Mucosa of stomach (tissue), 1 donor: ENCODE data around the gene DLD.
"Not testable (repeated sequence)": the region's sequence is repeated elsewhere in the genome, so short reads cannot be mapped to it uniquely, and the experiment has no call there.

Experiments
- H3K27me3 ChIP-seq: one replicate; pipeline ENCODE4 v1.7.0; 2013; ENCODE audit warnings: mild to moderate bottlenecking, low read length; ENCODE audit not compliant: control insufficient read depth, insufficient read depth
- H3K36me3 ChIP-seq: one replicate; pipeline ENCODE4 v1.7.0; 2013; ENCODE audit warnings: low read length; ENCODE audit not compliant: control insufficient read depth, insufficient read depth
- H3K4me1 ChIP-seq: one replicate; pipeline ENCODE4 v1.7.0; 2013; ENCODE audit warnings: mild to moderate bottlenecking, low read length; ENCODE audit not compliant: control insufficient read depth, insufficient read depth
- H3K4me3 ChIP-seq: one replicate; pipeline ENCODE4 v1.7.0; 2013; ENCODE audit warnings: low read length
- H3K9ac ChIP-seq: one replicate; pipeline ENCODE4 v1.7.0; 2013; ENCODE audit warnings: mild to moderate bottlenecking, low read length, moderate library complexity
- H3K9me3 ChIP-seq: one replicate; pipeline ENCODE4 v1.7.0; 2013; ENCODE audit warnings: mild to moderate bottlenecking, low read length, moderate library complexity; ENCODE audit not compliant: control insufficient read depth
- donor health status: Pancreatic carcinoma.

DLD gene

DNA sequence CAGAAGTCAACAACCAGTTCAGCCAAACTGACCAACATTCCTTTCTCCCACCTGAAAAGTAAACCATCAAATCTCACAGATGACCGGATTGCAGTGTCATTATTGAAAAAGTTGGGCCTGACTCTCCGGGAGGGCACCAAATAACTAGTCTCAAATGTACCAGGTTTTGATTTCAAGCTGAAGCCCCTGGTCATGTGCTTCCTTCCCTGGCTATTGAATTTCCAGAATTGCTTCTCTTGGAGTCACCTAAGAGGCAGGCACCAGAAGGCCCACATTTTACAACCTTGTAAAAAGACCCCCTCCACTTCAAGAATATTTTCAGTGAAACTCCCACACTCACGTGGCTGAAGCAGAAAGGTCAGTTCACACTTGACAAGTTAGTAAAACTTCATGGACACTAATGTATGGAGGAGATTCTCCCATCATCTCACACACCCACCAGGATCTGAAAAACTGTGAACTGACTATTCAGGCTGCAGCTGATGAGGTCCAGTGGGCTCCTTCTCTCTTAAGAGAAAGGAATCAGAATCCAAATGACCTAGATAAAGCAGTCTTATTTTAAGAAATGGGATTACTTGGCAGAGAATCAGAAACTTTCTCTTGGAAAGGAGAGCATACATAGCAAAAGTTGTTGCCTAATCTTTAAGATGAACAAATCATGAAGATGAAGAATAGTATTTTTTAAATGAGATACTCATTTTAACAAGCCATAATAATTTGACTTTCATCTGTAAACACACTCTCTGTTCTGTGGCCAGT lies 53.6 kb downstream of the DLD start:
- Histone ChIP-seq H3K4me3 (no peak overlapping the region), H3K27me3 (no peaks in the 10 kb centered on the region), H3K9ac (no peak overlapping the region), H3K4me1 (peaks cover 5% of the 10 kb centered on the region), H3K9me3 (no peaks in the 10 kb centered on the region), H3K36me3 (no peaks in the 10 kb centered on the region)

DNA sequence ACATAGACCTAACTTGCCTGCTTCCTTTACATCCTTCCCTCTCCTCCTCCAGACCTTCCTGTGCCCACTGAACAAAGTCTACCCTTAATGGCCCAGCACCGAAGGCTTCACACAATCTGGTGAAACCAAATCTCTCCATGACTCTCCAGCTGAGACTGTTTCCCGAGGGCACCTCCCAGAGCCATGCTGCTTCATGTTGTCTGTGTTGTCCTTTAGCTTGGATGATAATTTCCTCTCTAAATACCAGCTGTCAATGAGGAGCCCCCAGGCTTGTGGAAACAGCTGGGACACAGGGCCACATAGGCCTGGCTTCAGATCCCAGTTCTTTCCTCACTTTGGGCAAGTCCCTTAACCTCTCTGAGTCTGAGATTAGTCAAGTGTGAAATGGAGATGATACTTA lies 54.3 kb downstream of the DLD start:
- H3K27me3 ChIP-seq, result no peaks in the 10 kb centered on the region
- peaks cover 5% of the 10 kb centered on the region for H3K4me1 ChIP-seq
- no peak overlapping the region for H3K9ac ChIP-seq
- H3K36me3 ChIP-seq, result no peaks in the 10 kb centered on the region
- no peak overlapping the region for H3K4me3 ChIP-seq
- H3K9me3 ChIP-seq, result no peaks in the 10 kb centered on the region

DNA sequence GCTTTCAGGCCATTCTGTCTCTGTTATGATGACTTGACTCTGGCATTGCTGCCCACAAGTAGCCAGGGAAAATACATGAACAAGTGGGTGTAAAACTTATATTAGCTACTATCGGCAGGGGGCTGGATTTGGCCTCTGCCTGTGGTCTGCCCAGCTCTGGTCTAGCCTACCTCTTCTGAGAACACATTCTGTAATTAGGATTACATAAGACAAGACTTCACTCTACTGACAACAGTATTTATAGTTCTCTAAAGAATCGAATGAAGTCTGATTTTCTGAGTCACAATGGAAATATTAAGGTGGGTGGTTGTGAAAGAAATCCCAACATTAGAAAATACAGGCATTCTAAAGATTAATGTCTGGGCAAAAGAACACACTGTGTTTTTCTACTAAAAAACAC lies 55.5 kb downstream of the DLD start:
- no peak overlapping the region for H3K9ac ChIP-seq
- no peak overlapping the region for H3K4me3 ChIP-seq
- H3K4me1 ChIP-seq, result peaks cover 5% of the 10 kb centered on the region
- no peaks in the 10 kb centered on the region for H3K27me3 ChIP-seq
- no peaks in the 10 kb centered on the region for H3K9me3 ChIP-seq
- H3K36me3 ChIP-seq, result peaks cover 4% of the 10 kb centered on the region

DNA sequence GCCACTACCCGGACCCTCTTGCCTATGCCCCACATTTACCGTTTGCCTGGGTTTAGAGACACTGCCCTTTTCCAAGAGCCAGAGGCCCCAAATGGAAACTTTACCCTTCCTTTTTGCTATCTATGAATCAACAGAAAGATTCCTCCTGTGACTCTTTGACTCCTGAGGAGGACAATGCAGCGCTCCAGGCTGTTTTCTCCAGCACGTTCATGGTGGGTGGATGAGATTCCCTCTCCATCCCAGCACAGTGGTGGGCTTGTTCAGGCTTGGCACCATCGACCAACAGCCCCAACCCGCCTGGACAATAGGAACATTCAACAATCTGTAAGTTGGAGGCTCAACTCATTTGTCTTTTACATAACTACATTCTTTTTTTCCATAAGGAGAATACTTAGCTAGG lies 55.9 kb downstream of the DLD start:
- Histone ChIP-seq H3K4me1 (peaks cover 5% of the 10 kb centered on the region), H3K27me3 (no peaks in the 10 kb centered on the region), H3K4me3 (no peak overlapping the region), H3K36me3 (peaks cover 8% of the 10 kb centered on the region), H3K9ac (no peak overlapping the region), H3K9me3 (no peaks in the 10 kb centered on the region)

DNA sequence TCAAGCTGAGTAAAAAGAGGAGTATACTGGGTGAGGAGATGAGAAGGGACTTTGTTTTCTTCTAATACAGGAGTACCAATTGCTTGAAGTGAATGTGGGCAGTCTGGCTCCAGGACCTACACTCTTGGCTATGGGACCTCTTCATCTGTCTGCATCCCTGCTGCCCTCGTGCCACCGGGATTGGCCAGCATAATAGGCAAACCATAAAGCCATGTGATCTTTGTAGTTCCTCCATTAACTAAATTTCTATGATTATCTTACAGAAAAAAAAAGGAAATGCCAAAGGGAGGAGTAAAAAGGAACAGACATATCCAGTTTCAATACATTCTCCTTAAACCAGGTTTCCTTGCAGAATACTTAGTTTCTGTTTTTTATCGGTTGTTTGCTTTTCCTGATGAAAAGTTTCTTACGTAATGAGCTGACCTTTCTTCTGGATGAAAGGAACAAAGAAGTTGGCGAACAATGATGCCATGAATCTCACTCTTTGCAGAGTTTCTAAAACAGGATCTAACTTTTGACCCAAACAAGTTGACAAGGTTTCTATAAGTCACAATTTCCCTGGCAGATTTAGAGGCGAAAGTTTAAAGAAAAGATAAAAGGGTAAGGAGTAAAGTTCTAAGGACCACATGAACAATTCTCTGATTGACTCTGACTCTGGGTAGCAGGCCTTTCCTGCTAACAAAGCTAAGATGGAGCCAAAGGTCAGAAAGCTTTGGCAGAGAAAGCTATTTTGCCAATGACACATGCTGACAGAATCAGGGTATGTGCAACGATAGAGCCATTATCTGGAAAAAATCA lies 57.9 kb downstream of the DLD start:
- H3K9ac ChIP-seq, result no peak overlapping the region
- no peaks in the 10 kb centered on the region for H3K9me3 ChIP-seq
- peaks cover 10% of the 10 kb centered on the region for H3K36me3 ChIP-seq
- H3K4me1 ChIP-seq, result peaks cover 5% of the 10 kb centered on the region
- no peak overlapping the region for H3K4me3 ChIP-seq
- H3K27me3 ChIP-seq, result no peaks in the 10 kb centered on the region

DNA sequence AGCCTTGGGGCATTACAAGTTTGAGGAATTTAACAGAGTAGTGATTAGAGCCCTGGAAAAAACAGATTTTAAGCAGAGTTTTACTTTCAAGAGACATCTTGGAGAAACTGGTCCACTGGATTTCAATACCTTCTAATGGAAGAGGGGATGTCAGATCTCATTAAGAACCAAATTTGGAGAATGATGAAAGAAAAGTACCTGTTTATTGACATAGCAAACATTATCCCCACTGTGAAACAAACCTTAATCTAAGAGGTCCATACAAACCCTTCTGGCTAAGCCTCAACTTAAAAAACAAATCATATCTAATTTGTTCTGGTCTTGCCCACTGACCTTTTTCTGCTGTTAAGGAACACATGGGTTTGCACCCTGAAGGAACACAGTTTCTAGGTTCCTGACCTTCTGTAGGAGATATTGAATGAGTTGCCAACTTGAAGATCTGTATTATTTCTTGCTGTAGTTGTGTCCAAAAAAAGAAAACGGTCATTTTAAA lies 58.5 kb downstream of the DLD start:
- Histone ChIP-seq H3K36me3 (peaks cover 10% of the 10 kb centered on the region), H3K9me3 (no peaks in the 10 kb centered on the region), H3K4me3 (no peak overlapping the region), H3K27me3 (no peaks in the 10 kb centered on the region), H3K9ac (no peak overlapping the region), H3K4me1 (peaks cover 5% of the 10 kb centered on the region)

DNA sequence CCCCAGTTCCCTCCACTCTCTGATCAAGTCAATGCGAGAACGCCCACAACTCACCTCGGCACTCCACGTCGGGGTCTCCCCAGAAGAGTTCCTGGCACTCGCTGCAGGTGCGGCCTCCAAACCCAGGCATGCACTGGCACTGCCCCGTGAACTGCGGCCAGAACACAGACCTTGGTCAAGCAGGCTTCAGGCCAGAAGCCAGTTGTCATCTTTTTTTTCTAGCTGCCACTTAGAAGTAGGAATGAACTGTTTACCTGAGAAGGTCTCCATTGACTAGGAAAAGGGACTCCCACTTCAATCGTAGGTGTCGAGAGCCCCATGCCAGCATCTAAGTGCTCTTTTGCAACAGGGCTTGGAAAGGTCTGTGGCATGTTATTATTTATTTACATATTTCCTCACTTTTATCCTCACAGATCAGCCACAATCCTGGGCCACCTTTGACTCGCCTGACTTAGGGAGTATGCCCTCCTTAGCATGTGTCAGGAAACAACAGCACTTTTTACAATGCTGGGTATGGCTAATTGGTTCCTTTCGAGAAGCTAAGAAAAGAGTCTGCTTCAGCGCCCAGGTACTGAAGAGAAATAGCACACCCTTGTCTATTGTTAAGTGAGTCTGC lies 60.3 kb downstream of the DLD start:
- Histone ChIP-seq H3K36me3 (peaks cover 10% of the 10 kb centered on the region), H3K9me3 (no peaks in the 10 kb centered on the region), H3K4me1 (peaks cover 5% of the 10 kb centered on the region), H3K9ac (no peak overlapping the region), H3K27me3 (no peaks in the 10 kb centered on the region), H3K4me3 (no peak overlapping the region)

DNA sequence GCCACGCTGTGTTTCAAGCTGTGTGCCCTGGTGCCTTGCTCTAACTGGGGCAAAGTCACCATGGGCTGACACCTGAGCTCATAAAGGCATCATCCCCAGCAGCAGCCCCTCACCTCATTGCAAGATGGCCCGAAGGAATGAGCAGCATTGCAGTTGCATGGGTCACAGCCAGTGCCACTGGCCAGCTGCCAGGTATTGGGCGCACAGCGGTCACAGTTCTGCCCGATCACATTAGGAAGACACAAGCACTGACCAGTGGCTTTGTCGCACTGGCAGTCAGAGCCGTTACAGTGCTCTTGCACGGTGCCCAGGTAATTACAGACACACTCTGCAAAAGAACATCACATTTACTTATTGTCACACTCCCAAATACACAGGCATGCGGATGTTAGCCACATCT lies 60.9 kb downstream of the DLD start:
- Histone ChIP-seq H3K4me3 (no peak overlapping the region), H3K36me3 (peaks cover 10% of the 10 kb centered on the region), H3K4me1 (peaks cover 5% of the 10 kb centered on the region)

DNA sequence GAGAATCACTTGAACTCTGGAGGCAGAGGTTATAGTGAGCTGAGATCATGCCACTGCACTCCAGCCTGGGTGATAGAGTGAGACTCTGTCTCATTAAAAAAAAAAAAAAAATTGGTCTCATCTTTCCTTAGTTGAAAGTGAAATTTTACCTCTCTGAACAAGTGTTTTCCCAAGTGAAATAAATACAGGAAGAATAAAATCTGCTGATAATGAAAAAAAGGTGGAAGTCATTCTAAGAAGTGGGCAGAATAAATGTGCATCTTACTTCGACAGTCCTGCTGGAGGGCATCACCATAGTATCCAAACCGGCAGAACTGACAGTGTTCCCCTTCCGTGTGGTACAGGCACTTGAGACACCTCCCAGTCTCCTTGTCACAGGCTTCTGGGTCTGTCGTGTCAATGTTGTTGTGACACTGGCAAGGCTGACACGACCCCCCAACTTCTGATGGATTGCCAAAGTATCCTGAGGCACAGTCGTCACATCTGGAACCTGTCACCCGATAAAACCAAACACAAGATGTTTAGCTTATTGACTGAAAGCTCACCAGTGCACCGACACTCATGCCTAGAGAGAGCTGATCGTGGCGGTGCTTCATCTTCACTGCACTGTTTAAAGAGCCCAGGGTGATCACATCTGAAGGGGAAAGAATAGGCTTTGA lies 62.4 kb downstream of the DLD start:
- no peak overlapping the region for H3K4me3 ChIP-seq
- no peaks in the 10 kb centered on the region for H3K27me3 ChIP-seq
- H3K36me3 ChIP-seq, result peaks cover 10% of the 10 kb centered on the region
- peaks cover 4% of the 10 kb centered on the region for H3K4me1 ChIP-seq
- H3K9me3 ChIP-seq, result no peaks in the 10 kb centered on the region
- H3K9ac ChIP-seq, result no peak overlapping the region

More for the DNA sequence above, 60.9 kb downstream of the DLD start:
- Histone ChIP-seq H3K9me3 (no peaks in the 10 kb centered on the region), H3K27me3 (no peaks in the 10 kb centered on the region), H3K9ac (no peak overlapping the region)

DNA sequence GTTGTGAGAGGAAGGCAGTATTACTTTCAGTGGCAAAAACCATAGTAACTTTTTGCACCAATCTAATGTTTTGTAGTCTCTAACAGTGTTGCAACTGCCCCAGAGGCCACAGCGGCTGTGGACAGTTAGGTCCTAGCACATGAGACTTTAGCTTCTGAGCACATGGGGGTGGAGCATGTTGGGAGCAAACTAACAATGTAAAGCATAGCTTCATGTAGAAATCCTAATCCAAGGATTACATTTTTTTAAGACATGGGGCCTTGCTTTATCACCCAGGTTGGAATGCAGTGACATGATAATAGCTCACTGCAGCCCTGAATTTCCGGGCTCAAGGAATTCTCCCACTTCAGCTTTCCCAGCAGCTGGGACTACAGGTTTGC lies 62.9 kb downstream of the DLD start:
- Histone ChIP-seq H3K9me3 (no peaks in the 10 kb centered on the region), H3K4me3 (no peak overlapping the region), H3K9ac (no peak overlapping the region), H3K36me3 (peaks cover 10% of the 10 kb centered on the region), H3K27me3 (no peaks in the 10 kb centered on the region), H3K4me1 (no peaks in the 10 kb centered on the region)

DNA sequence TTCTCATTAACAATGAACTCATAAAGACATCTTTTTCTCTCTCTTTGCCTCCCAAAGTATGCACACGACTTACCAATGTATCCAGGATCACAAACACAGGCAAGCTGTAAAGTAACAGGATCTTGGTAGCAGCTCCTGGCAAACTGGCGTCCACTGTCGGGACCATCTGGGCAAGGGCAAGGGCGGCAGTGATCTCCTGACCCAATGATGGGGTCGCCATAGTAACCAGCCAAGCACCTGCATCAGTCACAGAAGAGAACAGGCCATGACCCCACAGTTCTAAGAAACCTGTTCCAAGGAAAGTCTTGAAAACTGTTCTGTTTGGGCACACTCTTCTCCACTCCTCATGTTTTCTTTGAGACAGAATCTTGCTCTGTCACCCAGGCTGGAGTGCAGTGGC lies 64.4 kb downstream of the DLD start:
- Histone ChIP-seq H3K9ac (no peak overlapping the region), H3K36me3 (peaks cover 17% of the 10 kb centered on the region), H3K4me1 (no peaks in the 10 kb centered on the region), H3K9me3 (no peaks in the 10 kb centered on the region), H3K27me3 (no peaks in the 10 kb centered on the region), H3K4me3 (no peak overlapping the region)

DNA sequence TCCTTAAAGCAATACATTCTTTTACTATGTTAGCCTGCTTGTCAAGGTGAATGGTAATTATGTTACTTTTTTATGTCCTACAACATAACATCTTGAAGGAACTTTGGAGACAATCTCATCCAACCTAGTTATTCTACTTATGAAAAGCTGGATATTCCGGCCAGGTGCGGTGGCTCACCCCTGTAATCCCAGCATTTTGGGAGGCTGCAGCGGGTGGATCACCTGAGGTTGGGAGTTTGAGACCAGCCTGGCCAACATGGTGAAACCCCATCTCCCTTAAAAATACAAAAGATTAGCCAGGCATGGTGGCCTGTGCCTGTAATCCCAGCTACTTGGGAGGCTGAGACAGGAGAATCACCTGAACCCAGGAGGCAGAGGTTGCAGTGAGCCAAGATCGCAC lies 66.0 kb downstream of the DLD start:
- H3K36me3 ChIP-seq, H3K9me3 ChIP-seq, H3K27me3 ChIP-seq, H3K4me1 ChIP-seq, H3K4me3 ChIP-seq, H3K9ac ChIP-seq: not testable (repeated sequence)
